HT-29 (cell line): ENCODE measurements around the gene SVBP. TPM values are rescaled to one million over a fixed set of nuclear protein-coding genes. Genes with fewer than 3 reads are reported as not detected.
"Not testable (repeated sequence)": the region's sequence is repeated elsewhere in the genome, so short reads cannot be mapped to it uniquely, and the experiment has no call there.

ENCODE experiments used
- DNase-seq: peaks from one replicate; pipeline ENCODE4 v3.0.0-alpha.2; 2015; ENCODE audit warnings: low spot score
- total RNA-seq: library from RNA; depleted of rRNA; stranded (reverse); fragments of >200 nt; shearing (Covaris generic); gene quantifications from 2 replicates; pipeline ENCODE4 v1.2.3, GENCODE V29; 2014

Gene SVBP
- total RNA-seq, 1 experiment from 2014 or later: 19.7 TPM

DNA sequence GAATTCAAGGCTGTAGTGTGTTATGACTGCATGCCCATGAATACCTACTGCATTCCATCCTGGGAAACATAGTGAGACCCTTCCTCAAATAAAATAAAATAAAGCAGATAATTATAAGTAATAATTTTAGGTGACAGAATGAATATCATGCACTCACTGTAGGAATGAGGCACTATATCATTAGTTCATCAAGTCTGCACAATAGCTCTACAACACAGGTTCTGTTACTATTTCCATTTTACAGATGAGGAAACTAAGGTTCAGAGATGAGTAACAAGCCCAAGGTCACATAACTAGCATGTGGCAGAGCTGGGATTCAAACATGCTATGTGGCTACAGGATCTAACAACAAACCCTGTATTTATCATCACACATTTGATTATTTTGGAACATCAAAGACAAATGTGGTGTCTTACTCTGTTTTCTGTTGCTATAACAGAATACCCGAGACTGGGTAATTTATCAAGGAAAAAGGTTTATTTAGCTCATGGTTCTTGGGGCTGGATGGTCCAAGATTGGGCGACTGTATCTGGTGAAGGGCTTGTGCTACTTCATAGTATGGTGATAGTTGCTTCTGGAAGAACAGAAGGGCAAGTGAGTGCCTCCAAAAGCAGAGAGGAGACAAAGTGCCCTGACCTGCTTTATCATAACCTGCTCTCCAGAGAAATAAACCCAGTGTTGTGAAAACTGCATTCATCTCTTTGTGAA, 24.4 kb upstream of the SVBP start:
- DNase-seq: no peak

DNA sequence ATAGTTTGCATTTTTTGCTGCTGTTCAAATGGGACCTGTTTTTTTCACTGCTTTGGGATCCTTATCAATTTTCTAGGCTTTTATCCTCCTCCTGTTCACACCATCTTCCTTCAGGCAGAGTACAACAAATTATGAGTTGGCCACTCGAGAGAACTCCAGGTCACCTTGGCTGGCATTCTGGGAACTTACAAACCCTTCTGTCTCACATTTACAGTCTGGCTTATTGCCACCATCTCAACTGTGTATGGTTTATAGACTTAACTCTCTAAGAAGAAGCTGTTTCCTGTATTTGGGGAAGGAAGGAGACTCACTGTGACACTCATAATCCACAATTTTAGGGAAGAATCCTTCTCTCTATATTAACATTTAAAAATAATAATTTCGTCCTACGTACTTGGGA, 23.8 kb upstream of the SVBP start:
- no peak for DNase-seq

GRCh38 chr1:42838482-42839190, 21.4 kb upstream of the SVBP start:
- no peak for DNase-seq

- no peak for DNase-seq
Observed at GRCh38 chr1:42837709-42838108, 20.5 kb upstream of the SVBP start.

- DNase-seq: no peak
Observed at GRCh38 chr1:42835422-42835821, 18.2 kb upstream of the SVBP start.

- no peak for DNase-seq
Observed at GRCh38 chr1:42834803-42835202, 17.6 kb upstream of the SVBP start.

GRCh38 chr1:42833981-42834380, 16.8 kb upstream of the SVBP start:
- DNase-seq: no peak

DNA sequence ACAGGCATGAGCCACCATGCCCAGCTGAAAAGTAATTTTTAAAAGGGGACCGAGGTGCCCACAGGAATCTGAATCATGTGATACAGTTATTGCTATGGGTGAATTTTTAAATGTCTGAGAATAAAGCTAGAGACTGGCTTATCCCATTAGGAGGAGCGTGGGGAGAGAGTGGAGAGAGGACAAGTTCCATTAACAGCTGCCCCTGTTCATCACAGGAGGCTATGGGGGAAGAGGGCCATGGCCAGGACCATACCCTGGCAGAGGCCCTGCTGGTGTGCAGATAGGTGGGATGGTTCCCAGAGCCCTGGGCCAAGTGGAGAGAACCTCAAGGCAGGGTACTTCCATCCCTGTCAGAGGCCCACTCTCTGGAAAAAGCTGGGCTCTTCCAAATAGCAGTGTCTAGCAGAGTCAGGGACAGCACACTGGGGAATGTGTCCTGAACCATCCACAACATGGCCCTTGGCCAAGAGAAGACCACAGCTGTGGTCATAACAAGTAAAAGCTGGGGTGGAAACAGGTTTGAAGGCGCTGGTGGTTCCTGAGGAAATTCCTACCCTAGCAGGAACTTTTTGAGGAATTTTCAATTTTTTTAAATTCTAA, 15.5 kb upstream of the SVBP start:
- DNase-seq: no peak

DNA sequence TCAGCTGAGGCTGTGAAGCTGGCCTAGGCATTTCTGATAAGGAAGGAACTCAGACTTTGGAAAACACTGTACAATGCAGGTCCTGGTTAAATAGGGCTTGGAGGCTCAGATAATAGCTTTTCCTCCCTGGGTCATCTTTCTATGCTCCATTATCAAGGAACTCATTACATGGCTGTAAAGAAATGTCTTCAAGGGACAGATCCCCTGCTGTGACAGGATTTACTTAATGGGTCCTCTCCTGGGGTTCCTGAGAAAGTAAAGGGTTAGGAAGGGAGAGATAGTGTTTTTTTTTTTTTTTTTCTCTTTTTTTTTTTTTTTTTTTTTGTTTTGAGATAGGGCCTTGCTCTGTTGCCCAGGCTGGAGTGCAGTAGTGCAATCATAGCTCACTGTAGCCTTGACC, 14.1 kb upstream of the SVBP start:
- DNase-seq: no peak

DNA sequence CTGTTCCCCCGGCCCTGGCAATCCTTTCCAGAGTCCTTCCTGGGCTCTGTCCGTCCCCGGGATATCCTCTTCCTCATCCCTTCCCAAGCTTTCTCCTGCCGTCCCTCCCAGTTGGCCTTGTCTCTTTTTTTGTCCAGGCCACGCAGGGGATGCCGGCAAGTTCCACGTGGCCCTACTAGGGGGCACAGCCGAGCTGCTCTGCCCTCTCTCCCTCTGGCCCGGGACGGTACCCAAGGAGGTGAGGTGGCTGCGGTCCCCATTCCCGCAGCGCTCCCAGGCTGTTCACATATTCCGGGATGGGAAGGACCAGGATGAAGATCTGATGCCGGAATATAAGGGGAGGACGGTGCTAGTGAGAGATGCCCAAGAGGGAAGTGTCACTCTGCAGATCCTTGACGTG, 13.4 kb upstream of the SVBP start:
- no peak for DNase-seq

GRCh38 chr1:42825036-42825851, 8.0 kb upstream of the SVBP start:
- DNase-seq: no peak

DNA sequence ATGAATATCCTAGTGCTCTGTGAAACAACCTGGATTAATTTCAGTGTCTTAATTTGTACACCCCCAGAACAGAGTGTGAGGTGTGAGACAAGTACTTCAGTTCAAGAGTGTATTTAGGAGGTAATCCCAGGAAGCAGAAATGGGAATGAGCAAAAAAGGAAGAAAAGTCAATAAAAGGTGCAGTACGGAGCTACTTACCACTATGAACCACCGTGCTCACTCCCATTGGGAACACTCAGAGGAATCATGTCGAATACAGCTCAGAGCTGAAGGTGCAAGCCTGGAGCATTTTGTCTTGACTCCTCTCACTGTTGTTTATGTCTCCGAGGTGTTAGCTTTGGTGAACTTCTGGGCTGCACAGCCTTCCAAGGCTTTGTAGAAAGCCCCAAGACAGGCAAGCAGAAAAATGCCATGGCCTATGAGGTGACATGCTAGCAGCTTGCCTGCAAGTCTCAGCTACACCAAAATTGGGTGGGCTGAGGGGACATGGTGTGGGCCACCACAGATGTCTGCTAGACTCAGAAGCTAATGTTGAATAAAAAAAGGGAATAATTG, 7.4 kb upstream of the SVBP start:
- DNase-seq: no peak

- DNase-seq: no peak
Observed at GRCh38 chr1:42822800-42823392, 5.7 kb upstream of the SVBP start.

GRCh38 chr1:42821690-42822089, 4.5 kb upstream of the SVBP start:
- no peak for DNase-seq

DNA sequence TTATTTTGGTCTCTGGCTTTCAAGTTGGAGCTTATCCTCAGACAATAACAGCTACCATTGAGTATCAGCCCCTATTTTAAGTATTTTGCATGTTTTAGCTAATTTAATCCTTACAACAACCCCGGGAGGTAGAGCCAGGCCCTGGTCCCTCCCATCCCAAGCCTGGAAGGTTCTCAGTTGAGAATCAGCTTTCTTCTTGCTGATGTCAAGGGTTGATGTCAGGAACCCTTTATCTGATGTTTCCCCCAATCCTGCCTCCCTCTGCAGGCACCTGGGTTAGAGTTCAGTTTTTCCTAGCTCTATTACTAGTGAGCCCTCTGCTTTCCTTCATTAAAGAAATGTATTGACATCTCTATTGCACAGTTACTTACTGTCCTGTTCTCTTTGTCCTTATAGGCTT, 3.6 kb upstream of the SVBP start:
- no peak for DNase-seq

- no peak for DNase-seq
Observed at GRCh38 chr1:42817976-42818375, 779 bp upstream of the SVBP start.

GRCh38 chr1:42817440-42817767, 207 bp upstream of the SVBP start:
- no peak for DNase-seq

DNA sequence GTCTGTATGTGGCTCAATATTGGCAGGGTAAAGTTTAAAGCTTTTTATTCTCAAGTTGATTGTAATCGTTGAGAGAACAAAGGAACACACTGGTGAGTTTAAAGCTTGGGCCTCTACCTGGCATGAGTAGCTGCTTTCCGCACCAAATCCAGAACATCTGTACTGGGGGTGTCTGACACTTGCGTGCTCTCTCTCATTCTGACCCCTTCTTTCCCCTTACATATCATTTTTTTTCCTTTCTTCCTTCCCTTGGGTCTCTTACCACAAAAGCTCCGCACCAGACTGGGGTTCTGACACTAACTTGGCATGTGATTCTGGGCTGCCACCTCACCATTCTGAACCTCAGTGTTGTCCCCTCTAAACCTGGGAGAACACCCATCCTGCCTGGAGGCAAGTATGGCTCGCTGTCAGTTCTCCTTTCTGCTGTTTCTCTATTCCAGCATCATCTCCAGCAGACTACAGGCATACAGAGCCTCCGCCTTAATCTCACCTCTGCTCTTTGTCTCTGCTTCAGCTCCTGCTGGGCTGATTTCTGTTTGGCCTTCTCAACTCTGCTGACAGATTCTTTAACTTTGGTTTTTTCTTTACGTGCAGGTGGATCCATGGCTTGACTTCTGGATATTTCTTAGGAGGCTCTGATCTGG, 1.1 kb downstream of the SVBP start:
- no peak for DNase-seq

- DNase-seq: not testable (repeated sequence)
Observed at GRCh38 chr1:42814815-42815214, 2.4 kb downstream of the SVBP start.

DNA sequence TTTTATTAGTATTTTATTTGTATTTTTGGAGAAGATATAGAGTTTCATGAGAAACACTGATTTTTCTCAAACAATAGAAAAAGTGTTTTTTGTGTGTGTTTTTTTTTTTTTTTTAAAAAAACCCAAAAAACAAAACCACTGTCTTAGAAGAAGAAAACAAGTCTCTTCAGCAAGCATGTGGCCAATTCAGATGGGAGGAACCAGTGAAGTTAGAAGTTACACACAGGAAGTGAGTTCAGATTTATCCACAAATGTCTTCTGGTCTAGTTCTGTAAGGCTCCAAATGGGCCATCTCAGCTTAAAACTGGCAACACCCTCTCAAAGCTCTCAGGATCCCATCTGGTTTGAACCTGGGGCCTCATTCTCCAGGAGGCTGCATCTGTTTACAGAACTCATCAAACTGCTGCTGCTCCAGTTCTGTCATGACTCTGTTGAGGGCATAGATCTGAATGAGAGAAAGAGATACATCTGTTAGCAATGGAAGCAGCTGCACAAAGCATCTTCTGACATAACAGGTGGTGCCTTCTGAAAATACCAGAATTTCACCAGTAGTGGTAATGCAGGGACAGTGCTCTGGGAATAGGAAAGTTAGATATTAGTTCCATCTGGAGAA, 10.0 kb downstream of the SVBP start:
- DNase-seq: no peak

- no peak for DNase-seq
Observed at GRCh38 chr1:42806593-42806992, 10.6 kb downstream of the SVBP start.
